ENCODE data around the gene CRHR1.

CRHR1 gene

GRCh38 chr17:45759761-45760160 is 24.4 kb upstream of the CRHR1 start:
- no peak for DNase-seq (ENCODE audit: low read depth)

GRCh38 chr17:45761957-45762565 is 22.1 kb upstream of the CRHR1 start:
- DNase-seq (ENCODE audit: low read depth): no peak

DNA sequence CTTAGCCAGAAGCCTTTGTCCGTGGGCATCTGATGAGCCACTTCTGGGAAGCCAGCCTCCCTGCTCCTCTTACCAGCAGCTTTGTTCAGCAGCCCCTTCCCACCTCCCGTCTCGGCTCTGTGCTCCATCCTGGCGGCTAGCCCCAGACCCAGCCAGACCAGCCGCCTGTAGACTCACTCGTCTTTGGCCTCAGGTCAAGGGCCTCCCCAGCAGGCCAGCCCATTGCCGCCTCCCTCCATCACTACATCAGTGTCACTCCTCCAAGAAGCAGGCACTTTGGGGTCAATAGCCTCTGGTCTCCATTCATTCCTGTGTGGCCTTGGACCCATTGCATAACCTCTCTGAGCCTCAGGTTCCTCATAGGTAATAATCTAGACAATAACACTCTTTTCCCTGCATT is 20.9 kb upstream of the CRHR1 start:
- DNase-seq (ENCODE audit: low read depth): no peak

DNA sequence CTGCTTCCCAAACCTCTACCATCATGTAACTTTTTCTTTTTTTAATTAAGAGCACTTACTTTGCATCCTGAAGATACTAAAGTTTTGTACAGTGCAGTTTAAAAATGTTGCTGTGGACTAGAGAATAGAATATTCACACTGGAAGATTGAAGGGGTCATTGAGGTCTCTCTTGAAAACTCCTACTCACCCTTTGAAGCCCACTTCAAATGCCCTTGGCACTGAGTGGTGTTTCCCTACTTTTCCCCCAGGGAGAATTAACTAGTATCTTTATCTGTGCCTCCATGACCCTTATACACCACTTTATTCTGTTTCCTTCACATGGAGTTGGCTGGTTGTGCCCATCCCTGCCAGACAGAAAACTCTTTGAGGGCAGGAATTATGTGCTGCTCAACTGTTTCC is 19.6 kb upstream of the CRHR1 start:
- DNase-seq (ENCODE audit: low read depth): no peak

- DNase-seq (ENCODE audit: low read depth): no peak
These were observed 16.1 kb upstream of the CRHR1 start for GRCh38 chr17:45768000-45768399.

DNA sequence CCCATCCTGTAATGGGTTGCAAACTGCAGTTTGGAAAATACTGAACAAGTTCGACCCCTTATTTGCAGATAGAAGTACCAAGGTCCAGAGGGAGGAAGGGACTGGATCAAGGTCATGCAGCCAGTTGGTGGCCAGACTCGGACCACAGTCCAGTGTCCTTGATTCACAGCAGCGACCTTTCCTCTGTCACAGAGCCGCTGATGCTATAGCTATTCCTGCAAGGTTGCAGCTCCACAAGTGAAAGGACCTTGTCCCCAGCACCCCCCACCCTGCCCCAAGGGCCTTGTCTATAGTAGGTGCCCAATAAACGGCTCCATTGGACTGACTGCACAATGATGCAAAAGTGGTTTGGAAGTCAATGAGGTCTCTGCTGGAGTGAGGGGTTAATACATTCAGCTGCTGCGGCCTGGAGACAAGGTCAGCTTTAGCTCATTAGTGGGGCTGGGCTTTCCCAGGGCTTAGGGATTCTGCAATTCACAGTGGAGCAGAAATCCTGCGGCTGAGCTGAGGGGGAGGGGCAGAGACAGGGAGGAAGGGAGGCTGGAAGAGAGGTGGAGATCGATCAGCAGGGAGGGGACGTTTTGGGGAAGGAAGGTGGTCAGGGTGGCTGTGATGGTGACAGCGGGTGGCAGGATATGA is 13.4 kb upstream of the CRHR1 start:
- no peak for DNase-seq (ENCODE audit: low read depth)

GRCh38 chr17:45771271-45771959 is 12.7 kb upstream of the CRHR1 start:
- no peak for DNase-seq (ENCODE audit: low read depth)

DNA sequence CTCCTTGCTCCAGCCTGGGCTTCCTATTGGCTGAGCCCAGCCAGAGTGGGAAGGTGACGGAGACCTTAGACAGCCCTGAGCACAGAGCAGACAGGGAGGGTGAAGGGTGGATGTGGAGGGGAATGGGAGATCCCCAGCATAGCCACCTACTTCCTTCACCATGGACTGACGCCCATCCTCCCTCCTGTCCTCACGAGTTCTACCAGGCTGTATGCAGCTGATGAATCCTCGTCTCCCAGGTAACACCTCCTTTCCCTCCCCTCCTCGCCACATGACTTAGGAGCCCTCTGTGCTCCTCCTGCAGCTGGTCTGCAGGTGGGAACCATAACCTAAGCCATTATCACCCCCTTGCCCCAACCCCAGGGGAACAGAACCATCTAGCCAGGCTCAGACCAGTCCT is 9.0 kb upstream of the CRHR1 start:
- DNase-seq (ENCODE audit: low read depth): no peak

DNA sequence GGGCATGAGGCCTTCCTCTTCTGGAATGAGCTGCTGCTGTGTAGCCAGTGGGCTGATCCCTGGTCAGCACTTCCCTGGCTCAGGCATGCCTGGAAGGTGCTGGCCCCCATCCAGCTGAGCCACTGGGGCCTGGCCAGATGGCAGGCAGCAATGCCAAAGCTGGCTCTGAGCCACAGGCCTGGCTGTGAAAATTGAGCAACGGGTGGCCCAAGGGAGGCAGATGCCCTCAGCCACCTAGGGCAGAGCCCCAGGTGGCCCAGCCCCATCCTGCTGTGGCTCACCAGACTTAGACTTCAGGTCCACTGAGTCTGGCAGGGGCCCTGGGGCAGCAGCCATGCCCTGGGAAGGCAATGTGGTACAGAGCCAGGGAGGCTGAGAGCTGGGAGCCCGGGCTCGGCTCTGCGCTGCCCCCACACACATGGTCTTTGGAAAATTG is 8.5 kb upstream of the CRHR1 start:
- no peak for DNase-seq (ENCODE audit: low read depth)

DNA sequence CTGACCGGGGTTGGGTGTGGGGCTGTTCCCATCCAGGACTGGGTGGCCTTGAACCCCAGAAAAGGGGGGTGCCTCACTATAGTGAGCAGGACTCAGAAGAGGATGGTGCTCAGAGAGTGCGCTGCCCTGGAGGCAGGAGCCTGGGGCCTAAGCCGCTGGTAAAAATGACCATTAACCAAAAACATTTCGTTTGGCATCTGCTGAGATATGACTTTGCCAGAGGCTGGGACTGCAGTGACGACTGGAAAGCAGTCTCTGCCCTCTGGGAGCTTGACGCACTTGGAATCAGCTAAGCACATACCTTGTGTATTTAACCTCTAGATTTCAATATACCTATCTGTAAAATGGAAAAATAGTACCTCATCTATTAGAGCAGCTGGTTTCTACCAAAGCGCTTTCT is 7.2 kb upstream of the CRHR1 start:
- no peak for DNase-seq (ENCODE audit: low read depth)

DNA sequence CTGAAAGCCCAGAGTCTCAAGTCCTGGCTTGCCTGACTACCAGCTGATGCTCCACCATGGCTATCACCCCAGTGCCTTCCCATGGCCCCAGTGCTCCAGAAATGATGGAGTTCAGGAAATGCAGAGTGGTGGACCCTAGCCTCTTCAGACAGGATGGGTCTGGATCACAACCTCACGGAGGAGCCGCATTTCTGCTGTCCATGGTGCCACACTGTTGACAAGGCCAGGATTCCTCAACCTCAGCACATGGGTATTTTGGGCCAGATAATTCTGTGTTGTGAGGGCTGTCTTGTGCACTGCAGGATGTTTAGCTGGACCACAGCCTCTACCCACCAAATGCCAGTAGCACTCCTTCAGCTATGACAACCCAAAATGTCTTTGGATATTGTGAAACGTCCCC is 6.7 kb upstream of the CRHR1 start:
- DNase-seq (ENCODE audit: low read depth): no peak

DNA sequence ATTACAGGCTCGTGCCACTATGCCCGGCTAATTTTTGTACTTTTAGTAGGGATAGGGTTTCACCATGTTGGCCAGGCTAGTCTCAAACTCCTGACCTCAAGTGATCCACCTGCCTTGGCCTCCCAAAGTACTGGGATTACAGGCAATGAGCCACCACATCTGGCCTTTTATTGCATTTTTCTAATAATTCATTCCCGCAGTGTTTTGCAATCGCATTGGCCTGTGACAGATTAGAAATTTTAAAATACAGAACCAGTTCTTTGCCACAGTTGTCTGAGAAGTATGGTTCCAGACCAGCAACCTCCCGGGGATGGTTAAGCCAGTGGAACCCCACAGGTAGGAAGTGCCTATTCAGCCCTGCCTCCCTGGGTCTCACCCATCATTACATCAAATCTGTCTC is 3.2 kb upstream of the CRHR1 start:
- DNase-seq (ENCODE audit: low read depth): no peak

- no peak for DNase-seq (ENCODE audit: low read depth)
These were observed 1.1 kb upstream of the CRHR1 start for GRCh38 chr17:45782889-45783592.

DNA sequence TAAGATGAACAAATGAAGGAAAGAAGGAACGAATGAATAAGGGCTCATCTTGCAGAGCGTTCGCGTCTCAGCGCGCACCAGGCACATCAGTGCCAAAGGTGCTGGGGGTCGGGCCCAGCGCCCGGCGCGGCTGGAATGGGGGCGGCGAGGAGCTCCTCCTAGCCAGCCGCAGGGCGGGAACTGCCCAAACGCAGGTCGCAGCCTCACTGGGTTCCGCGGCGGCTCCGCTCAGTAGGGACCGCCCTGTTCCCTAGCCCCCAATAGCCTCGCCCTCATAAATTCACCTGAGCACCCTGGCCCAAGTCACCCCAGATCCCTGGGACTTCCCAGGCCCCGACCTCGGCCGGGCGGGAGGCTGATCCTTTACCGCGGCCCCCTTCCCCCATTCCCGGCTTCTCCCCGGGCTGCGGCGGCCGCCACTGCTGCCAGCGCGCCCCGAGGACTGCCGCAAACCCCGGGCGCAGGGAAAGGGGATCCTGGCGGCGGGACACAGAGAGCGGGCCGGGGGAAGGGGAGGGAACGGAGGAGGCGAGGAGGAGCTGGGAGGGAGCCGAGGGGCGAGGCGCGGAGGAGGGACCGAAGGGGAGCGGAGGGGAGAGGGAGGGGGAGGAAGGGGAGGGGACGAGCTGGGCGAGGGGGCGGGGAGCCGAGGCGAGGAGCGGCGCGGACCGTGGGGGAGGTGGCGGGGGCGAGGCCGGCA is 377 bp upstream of the CRHR1 start:
- no peak for DNase-seq (ENCODE audit: low read depth)

GRCh38 chr17:45784741-45785479 is 790 bp downstream of the CRHR1 start:
- DNase-seq (ENCODE audit: low read depth): no peak

DNA sequence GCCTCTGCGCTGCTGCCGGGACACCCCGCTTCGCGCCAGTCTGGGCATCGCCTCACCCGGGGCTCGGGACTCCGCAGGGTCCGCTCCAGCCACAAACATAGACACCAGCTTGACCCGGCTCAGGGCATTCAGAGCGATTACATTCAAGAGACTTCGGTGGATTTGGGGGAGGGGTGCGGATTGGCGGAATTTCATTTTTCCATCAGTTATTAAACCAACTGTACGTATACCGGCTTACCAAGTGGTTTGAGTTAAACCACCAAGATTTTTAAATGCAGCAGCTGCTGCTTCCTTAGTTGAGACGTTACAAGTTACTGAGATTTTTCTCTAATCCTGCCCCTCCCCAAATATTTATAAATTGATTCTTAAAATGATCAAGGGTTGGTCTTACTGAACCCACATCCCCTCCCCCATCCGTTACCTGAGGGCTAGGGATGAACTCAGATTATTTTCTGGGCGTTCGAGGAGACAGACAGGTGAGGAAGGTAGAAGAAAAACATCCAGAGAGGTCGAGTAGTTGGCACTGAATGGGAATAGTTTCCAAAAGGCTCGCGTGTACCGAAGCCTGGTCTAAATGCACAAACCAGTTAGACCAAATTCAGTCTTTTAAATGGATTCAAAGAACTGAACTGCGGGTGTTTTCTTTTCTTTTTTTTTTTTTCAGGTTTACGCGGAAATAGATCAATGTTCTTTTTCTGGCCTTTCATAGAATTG is 1.5 kb downstream of the CRHR1 start:
- DNase-seq (ENCODE audit: low read depth): no peak

DNA sequence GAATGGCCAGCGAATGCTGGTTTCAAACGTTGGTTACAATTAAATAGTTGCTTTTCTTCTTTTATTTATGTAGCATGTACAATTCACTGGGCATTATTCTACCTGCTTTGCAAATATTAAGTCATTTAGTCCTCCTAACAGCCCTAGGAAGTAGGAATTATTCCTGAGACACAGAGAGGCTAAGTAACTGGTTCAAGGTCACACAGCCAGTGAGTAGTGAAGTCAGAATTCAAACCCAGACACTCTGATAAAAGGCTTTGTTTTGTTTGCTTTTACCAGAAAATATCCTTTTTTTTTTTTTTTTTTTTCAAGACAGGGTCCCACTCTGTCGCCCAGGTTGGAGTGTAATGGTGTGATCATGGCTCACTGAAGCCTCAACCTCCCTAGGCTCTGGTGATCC is 2.2 kb downstream of the CRHR1 start:
- DNase-seq (ENCODE audit: low read depth): no peak

GRCh38 chr17:45787044-45787443 is 2.9 kb downstream of the CRHR1 start:
- no peak for DNase-seq (ENCODE audit: low read depth)

- no peak for DNase-seq (ENCODE audit: low read depth)
These were observed 3.5 kb downstream of the CRHR1 start for GRCh38 chr17:45787656-45788055.

DNA sequence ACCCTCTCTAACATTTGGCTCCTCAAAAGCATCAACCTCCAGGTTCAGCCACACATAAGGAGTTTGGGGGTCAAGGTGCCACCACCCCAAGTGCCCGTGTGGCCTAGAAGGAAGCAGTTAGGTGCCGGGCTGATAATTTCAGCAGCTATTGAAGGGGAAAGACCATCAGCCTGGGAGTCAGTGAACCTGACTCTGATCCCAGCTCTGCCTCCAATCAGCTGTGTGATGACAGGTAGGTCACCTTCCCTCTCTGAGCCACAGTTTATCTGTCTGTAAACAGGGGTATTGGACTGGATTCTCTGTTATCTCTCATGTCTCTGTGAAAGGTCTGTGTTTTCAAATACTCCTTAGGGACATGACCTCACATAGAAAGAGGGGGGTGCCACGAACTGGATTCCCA is 3.9 kb downstream of the CRHR1 start:
- no peak for DNase-seq (ENCODE audit: low read depth)

DNA sequence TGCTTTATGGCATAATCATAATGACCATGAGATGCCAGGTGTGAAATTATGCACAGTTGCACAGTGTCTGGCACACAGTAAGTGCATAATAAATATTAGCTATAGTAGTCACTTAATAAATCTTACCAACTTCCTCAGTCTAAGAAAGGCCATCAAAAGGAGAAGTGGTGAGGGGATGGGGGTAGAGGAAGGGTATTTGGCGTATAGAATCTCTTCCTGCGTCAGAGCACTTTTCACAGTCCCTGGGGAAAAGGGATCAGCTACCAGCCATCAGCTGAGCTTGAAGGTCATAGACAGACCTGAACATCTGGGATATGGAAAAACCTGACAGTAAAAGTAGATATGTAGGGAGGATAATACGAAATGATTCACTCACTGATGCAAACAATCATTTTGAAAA is 5.8 kb downstream of the CRHR1 start:
- DNase-seq (ENCODE audit: low read depth): no peak
